AG09319 (cell line): Measurements from ENCODE around the gene NRP1.

Source experiments
- DNase-seq: peaks from one replicate; pipeline ENCODE4 v3.0.0-alpha.2; 2010; ENCODE audit warnings: low read depth; ENCODE audit errors: extremely low read depth
- TF ChIP-seq, protein P1 (sequence below): IDR thresholded peaks from 2 replicates; pipeline ENCODE4 v1.5.1; 2011; ENCODE audit warnings: low read depth, mild to moderate bottlenecking, inconsistent platforms, low read length, moderate library complexity

Gene NRP1

DNA sequence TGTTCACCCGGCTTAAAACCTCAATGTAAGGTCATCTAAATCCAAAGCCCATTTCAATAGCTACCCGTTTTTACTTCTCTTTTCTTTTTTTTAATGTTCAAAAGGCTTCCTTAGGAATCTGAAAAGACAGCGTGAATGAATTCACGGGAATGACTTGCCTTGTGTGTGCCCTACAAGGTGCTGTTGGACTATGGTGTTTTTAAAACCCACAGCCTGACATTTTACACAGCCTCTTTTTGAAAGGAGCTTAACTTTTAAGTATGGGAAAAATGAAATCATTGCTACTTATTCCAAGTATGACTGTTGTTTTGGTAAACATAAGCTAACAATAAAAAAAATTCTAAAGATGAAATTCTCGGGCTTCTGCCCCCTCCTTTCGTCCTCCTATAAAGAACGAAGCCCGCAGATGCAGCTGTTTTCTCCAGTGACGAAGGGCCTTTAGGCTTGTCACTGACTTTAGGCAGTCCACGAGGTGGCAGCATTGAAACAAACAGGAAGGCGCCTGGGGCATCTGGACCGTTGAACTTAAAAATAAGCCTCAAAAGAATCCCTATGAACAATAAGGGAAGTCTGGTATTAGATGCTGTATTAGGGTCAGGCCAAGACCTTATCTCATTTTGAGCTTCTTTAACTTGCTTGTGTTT, 141.3 kb downstream of the NRP1 start:
- TF ChIP-seq, protein P1, sequence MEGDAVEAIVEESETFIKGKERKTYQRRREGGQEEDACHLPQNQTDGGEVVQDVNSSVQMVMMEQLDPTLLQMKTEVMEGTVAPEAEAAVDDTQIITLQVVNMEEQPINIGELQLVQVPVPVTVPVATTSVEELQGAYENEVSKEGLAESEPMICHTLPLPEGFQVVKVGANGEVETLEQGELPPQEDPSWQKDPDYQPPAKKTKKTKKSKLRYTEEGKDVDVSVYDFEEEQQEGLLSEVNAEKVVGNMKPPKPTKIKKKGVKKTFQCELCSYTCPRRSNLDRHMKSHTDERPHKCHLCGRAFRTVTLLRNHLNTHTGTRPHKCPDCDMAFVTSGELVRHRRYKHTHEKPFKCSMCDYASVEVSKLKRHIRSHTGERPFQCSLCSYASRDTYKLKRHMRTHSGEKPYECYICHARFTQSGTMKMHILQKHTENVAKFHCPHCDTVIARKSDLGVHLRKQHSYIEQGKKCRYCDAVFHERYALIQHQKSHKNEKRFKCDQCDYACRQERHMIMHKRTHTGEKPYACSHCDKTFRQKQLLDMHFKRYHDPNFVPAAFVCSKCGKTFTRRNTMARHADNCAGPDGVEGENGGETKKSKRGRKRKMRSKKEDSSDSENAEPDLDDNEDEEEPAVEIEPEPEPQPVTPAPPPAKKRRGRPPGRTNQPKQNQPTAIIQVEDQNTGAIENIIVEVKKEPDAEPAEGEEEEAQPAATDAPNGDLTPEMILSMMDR, result peak; percentile 75
- DNase-seq, result peak; percentile 77

DNA sequence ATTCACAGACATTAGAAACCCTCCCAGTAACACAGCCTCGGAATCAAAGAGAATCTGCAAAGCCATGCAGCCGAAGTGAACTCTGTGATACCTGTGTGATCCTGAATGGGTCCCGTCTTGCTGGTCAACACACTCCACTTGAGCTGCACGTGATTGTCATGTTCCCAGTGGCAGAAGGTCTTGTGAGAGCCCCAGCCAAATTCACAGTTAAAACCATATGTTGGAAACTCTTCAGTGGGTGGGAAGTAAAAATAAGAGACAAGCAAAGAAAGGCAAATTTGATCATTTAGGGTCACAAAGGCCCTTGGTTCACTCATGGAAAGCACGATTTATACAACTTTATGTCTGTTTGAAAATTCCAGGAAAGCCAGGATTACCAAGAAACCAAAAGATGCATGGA, 142.3 kb downstream of the NRP1 start:
- DNase-seq, result no peak
- TF ChIP-seq, protein P1, result no peak

DNA sequence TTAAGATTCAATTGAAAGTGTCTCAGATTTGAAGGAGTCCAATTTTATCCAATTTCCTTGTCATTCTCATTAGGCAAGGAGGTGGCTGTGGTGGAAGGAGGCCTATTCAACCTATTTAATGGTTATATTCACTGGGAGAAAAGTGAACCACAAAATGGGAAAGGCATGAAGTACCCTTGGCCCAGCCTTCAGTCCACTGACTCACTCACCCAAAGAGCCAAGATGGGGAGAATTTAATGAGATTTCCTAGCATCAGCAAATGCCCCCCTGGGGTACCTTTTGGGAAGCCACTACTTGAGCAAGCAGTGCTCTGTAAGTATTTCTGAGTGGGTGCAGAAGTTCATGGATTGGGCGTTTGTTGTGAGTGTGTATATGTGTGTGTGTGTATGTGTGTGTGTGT, 144.1 kb downstream of the NRP1 start:
- TF ChIP-seq, protein P1, result no peak
- no peak for DNase-seq

DNA sequence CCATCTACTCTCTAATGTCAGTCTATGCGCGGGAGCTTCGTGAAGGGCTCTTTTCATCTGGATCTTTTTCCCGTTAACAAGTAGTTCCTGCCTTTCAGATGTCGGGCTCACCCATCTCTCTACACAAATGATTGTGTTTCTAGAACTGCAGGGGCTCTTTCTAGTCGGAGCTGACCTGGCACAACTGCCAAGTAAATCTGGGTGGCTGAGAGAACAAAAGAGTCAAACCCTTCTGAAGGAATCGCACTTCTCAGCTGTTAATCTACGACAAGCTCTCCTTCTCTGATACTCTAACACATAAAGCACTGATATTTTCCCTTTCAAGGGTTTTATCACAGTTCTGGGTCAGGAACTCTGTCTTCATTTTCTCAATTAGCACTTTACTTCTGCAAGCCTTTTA, 144.7 kb downstream of the NRP1 start:
- no peak for DNase-seq
- TF ChIP-seq, protein P1, result no peak

DNA sequence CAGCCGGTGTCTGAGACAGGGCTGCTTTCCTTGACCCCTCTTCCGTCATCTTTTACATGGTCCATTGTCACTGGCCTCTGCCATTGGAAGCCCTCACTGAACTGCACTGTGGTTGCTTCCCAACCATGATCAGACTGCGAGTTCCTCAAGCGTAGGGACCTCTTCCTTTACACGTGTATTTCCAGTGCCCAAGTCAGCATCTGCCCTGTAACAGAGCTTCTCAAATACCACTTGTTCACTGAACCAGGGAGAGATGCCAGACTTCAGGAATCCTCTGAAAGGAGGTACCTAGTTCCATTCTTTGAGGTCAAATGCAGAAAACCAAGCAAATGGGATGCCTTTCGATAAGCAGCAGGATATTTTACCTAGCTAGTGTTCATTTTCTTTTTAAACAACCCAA, 145.1 kb downstream of the NRP1 start:
- DNase-seq, result no peak
- TF ChIP-seq, protein P1, result no peak

DNA sequence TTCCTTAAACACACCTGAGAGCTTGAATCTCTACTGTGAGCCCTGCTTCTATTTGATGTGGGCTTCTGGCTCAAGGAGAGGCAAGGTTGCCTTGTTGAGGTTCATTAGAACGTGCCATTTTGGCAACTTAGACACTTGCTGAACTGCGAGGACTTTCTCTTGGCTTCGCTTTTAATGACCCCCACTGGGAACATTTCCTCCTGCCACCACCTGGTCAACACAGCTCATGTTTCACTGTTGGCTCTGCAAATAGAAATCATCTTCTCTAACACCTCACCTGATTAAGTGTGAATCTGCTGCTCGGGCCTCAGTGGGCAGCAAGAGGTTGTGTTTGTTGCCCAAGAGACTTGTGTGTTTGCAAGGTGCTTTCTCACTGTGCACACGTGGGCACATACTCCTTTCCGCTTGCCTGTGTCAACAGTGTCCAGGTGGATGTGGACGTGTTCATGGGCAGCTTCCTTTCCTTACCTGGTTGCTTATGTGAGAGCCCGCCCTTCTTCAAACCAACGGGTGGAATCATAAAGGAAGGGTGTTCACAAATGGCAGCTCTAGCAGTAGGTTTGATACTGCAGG, 147.0 kb downstream of the NRP1 start:
- TF ChIP-seq, protein P1, result no peak
- DNase-seq, result no peak

DNA sequence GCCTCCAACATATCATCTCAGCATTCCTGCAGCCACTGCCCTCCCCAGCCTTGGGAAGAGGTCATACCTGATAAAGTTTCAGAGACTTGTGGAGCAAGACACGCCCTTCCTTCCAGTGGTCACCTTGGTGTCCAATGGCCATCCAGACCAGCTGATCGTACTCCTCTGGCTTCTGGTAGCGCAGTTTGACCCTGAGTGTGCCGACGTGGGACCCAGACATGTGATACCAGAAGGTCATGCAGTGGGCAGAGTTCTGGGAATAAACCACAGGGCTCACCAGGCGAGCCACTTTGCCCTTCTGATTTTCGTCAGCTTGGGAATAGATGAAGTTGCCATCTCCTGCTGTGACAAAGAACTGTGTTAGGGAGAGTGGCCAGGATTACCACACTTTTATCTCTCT, 148.3 kb downstream of the NRP1 start:
- TF ChIP-seq, protein P1, result no peak

More for the DNA sequence above, 148.3 kb downstream of the NRP1 start:
- no peak for DNase-seq
